Stimulated activated CD8-positive, alpha-beta memory T cell treated with anti-CD3 and anti-CD28 coated beads, Interleukin-12 subunit alpha, Interleukin-12 subunit beta, amount 100 ng/mL, for 24 hours (primary cell): ENCODE measurements around the gene MEPCE.
"Not testable (repeated sequence)": the region's sequence is repeated elsewhere in the genome, so short reads cannot be mapped to it uniquely, and the experiment has no call there.

ENCODE experiments used
- DNase-seq: peaks from one replicate; pipeline ENCODE4 v3.0.0-alpha.2; 2020; ENCODE audit errors: extremely low read depth

Gene MEPCE

GRCh38 chr7:100434297-100435144 lies 4.9 kb downstream of the MEPCE start:
- no peak for DNase-seq

- DNase-seq: no peak
Observed at GRCh38 chr7:100435401-100436304, 6.0 kb downstream of the MEPCE start.

- no peak for DNase-seq
Observed at GRCh38 chr7:100437150-100438100, 7.8 kb downstream of the MEPCE start.

GRCh38 chr7:100438172-100438571 lies 8.5 kb downstream of the MEPCE start:
- no peak for DNase-seq

GRCh38 chr7:100438731-100439130 lies 9.1 kb downstream of the MEPCE start:
- DNase-seq: not testable (repeated sequence)

GRCh38 chr7:100439244-100439643 lies 9.6 kb downstream of the MEPCE start:
- not testable (repeated sequence) for DNase-seq

GRCh38 chr7:100441641-100442535 lies 12.3 kb downstream of the MEPCE start:
- no peak for DNase-seq

GRCh38 chr7:100443096-100443840 lies 13.6 kb downstream of the MEPCE start:
- no peak for DNase-seq

- DNase-seq: no peak
Observed at GRCh38 chr7:100444311-100445278, 15.0 kb downstream of the MEPCE start.

GRCh38 chr7:100446040-100446439 lies 16.4 kb downstream of the MEPCE start:
- DNase-seq: no peak

- not testable (repeated sequence) for DNase-seq
Observed at GRCh38 chr7:100447363-100447762, 17.7 kb downstream of the MEPCE start.

GRCh38 chr7:100449190-100449795 lies 19.7 kb downstream of the MEPCE start:
- DNase-seq: no peak

GRCh38 chr7:100452513-100452912 lies 22.9 kb downstream of the MEPCE start:
- no peak for DNase-seq

GRCh38 chr7:100453854-100454253 lies 24.2 kb downstream of the MEPCE start:
- not testable (repeated sequence) for DNase-seq

- DNase-seq: no peak
Observed at GRCh38 chr7:100455206-100455605, 25.6 kb downstream of the MEPCE start.

GRCh38 chr7:100456562-100456961 lies 26.9 kb downstream of the MEPCE start:
- no peak for DNase-seq

- DNase-seq: no peak
Observed at GRCh38 chr7:100457033-100457432, 27.4 kb downstream of the MEPCE start.

GRCh38 chr7:100464210-100464660 lies 34.6 kb downstream of the MEPCE start, which contains the start of gene SPACDR:
TSS of gene SPACDR (minus strand) at chr7:100464260. CDS start at chr7:100464025, 235 bp downstream.
- DNase-seq: no peak
